ENCODE results near the gene NR6A1.

The NR6A1 gene

DNA sequence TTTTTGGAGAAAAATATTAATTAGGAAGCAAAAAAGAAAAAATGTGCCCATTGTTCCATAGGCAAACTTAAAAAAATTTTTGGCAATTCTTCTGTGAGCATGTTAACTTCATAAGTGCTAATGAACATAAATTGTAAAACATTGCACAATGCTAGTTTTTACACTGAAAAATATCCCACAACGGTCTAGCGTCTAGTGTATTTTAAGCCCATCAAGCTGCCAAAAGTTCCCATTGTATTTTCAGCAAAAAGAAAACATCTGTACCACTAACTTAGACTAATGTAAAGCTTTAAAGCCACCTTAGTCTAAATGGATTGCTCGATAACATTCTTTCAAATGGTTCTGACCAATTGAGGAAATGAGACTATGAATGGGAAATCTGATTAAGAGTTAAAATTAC, 2.8 kb downstream of the NR6A1 start:
- Histone ChIP-seq H3K4ac (ENCODE audit: low read length) (no peak overlapping the region), H2BK120ac (ENCODE audit: low read depth, low read length) (no peak overlapping the region), H2AFZ (ENCODE audit: low read length) (no peak overlapping the region), H3K14ac (ENCODE audit: low read length) (no peak overlapping the region), H4K8ac (ENCODE audit: low read depth, low read length) (no peak overlapping the region), H3K36me3 (replicated peaks in 1 of 2; ENCODE audit: control insufficient read depth in 2 of 2, insufficient read depth in 2 of 2, low read length in 2 of 2) (no peaks in the 10 kb centered on the region), H2BK5ac (ENCODE audit: low read length) (no peak overlapping the region), H3K9me3 (replicated peaks in 1 of 2; ENCODE audit: control insufficient read depth in 2 of 2, insufficient read depth in 1 of 2, low read depth in 1 of 2, low read length in 2 of 2) (no peaks in the 10 kb centered on the region), H3K4me2 (ENCODE audit: insufficient read depth, low read length, poor library complexity, severe bottlenecking) (no peak overlapping the region), H3K27ac (replicated peaks; ENCODE audit: low read length) (no peak overlapping the region), H2BK12ac (ENCODE audit: low read length) (no peak overlapping the region), H3K4me1 (ENCODE audit: control insufficient read depth in 2 of 2, insufficient read depth in 1 of 2, low read depth in 1 of 2, low read length in 2 of 2) (peaks cover 5 to 42% of the 10 kb centered on the region in 2 donors), H3K9ac (ENCODE audit: low read depth, low read length, poor library complexity) (no peak overlapping the region), H3K18ac (ENCODE audit: low read length) (no peak overlapping the region), H3K79me1 (ENCODE audit: low read depth, low read length) (no peaks in the 10 kb centered on the region), H3K23ac (ENCODE audit: low read depth, low read length, poor library complexity) (no peak overlapping the region), H3K27me3 (ENCODE audit: control insufficient read depth in 3 of 3, insufficient read depth in 3 of 3, low read depth in 1 of 3, low read length in 3 of 3) (peaks cover 0 to 6% (median 0%) of the 10 kb centered on the region in 3 experiments), H2BK15ac (ENCODE audit: low read length) (no peak overlapping the region), H4K91ac (ENCODE audit: low read depth, low read length, poor library complexity) (no peak overlapping the region), H2AK5ac (ENCODE audit: low read depth, low read length) (no peak overlapping the region), H3K4me3 (ENCODE audit: low read length in 2 of 2) (no peak overlapping the region)
- no CpG with 5 or more reads among the region's 3 CpGs for WGBS, 2 donors (ENCODE audit: extremely low coverage in 2 of 2, insufficient read length in 2 of 2, insufficient replicate concordance in 1 of 2)
- DNase-seq (ENCODE audit: low spot score) = no peak

DNA sequence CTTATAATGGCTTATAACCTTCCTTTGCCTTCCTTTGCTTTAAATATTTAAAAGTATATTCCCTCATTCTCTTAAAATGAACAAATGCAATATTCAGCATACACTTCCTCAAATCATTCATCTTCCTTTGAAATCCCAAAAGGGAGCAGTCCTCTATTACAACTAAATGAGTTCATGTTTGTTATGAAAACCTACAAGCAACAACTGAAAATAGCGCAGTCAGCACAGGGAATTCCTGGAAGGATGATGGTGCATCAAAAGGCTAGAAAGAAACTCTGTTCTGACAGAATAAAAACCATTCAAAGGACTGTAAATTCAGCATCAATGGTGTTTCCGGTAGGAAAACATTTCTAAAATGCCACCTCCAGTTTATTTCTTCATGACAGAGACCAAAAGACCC, 3.3 kb downstream of the NR6A1 start:
- Histone ChIP-seq H3K36me3 (replicated peaks in 1 of 2; ENCODE audit: control insufficient read depth in 2 of 2, insufficient read depth in 2 of 2, low read length in 2 of 2) (no peaks in the 10 kb centered on the region), H2AK5ac (ENCODE audit: low read depth, low read length) (no peak overlapping the region), H2BK5ac (ENCODE audit: low read length) (no peak overlapping the region), H3K27me3 (ENCODE audit: control insufficient read depth in 3 of 3, insufficient read depth in 3 of 3, low read depth in 1 of 3, low read length in 3 of 3) (peaks cover 0 to 5% (median 0%) of the 10 kb centered on the region in 3 experiments), H3K79me1 (ENCODE audit: low read depth, low read length) (no peaks in the 10 kb centered on the region), H3K18ac (ENCODE audit: low read length) (no peak overlapping the region), H3K4me1 (ENCODE audit: control insufficient read depth in 2 of 2, insufficient read depth in 1 of 2, low read depth in 1 of 2, low read length in 2 of 2) (peaks cover 5 to 42% of the 10 kb centered on the region in 2 donors), H3K27ac (replicated peaks; ENCODE audit: low read length) (no peak overlapping the region), H2AFZ (ENCODE audit: low read length) (no peak overlapping the region), H4K8ac (ENCODE audit: low read depth, low read length) (no peak overlapping the region), H2BK12ac (ENCODE audit: low read length) (no peak overlapping the region), H3K9me3 (replicated peaks in 1 of 2; ENCODE audit: control insufficient read depth in 2 of 2, insufficient read depth in 1 of 2, low read depth in 1 of 2, low read length in 2 of 2) (no peaks in the 10 kb centered on the region), H2BK15ac (ENCODE audit: low read length) (no peak overlapping the region), H3K9ac (ENCODE audit: low read depth, low read length, poor library complexity) (no peak overlapping the region), H3K23ac (ENCODE audit: low read depth, low read length, poor library complexity) (no peak overlapping the region), H3K14ac (ENCODE audit: low read length) (no peak overlapping the region), H3K4me3 (ENCODE audit: low read length in 2 of 2) (no peak overlapping the region), H3K4ac (ENCODE audit: low read length) (no peak overlapping the region), H4K91ac (ENCODE audit: low read depth, low read length, poor library complexity) (no peak overlapping the region), H3K4me2 (ENCODE audit: insufficient read depth, low read length, poor library complexity, severe bottlenecking) (no peak overlapping the region), H2BK120ac (ENCODE audit: low read depth, low read length) (no peak overlapping the region)
- no CpG with 5 or more reads among the region's 2 CpGs for WGBS, 2 donors (ENCODE audit: extremely low coverage in 2 of 2, insufficient read length in 2 of 2, insufficient replicate concordance in 1 of 2)
- DNase-seq (ENCODE audit: low spot score) = no peak

DNA sequence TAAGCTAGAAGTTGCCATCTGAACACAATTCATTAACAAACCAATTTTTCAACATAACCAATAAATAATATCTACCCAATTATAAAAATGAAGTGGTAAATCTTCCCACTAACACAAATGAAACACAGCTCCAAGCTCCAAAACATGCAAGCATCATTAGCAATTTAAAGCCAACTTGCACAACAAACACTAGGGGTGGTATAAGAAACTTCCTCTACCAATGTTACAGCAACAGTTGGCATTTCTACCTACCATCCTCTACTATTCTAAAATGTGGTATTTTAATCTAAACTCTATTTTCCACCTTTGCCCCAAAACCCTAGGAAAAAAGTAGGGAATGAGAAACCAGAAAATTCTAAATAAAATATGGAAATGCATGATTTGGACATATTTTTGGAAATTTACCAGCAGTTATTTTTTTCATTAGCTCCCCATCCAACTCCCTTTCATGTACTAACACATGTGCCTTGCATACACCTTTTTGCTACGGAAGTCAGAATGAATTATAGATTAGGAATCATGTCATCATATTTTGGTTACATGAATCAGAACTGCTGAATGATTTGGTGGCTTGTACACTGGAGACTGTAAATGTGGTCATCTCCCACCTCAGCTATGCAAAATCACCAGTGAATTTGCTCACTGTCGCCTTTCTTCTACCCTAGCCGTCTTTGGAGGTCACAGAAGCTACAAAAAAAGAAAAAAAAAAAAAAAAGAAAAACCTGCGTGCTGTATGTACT, 4.1 kb downstream of the NR6A1 start:
- H3K79me1 ChIP-seq (ENCODE audit: low read depth, low read length) = no peaks in the 10 kb centered on the region
- H2BK15ac ChIP-seq (ENCODE audit: low read length) = no peak overlapping the region
- no peak overlapping the region for H4K91ac ChIP-seq (ENCODE audit: low read depth, low read length, poor library complexity)
- peaks cover 4 to 42% of the 10 kb centered on the region in 2 donors for H3K4me1 ChIP-seq (ENCODE audit: control insufficient read depth in 2 of 2, insufficient read depth in 1 of 2, low read depth in 1 of 2, low read length in 2 of 2)
- H2AFZ ChIP-seq (ENCODE audit: low read length) = no peak overlapping the region
- no peak overlapping the region for H3K9ac ChIP-seq (ENCODE audit: low read depth, low read length, poor library complexity)
- H2AK5ac ChIP-seq (ENCODE audit: low read depth, low read length) = no peak overlapping the region
- H2BK12ac ChIP-seq (ENCODE audit: low read length) = no peak overlapping the region
- no peak overlapping the region for H4K8ac ChIP-seq (ENCODE audit: low read depth, low read length)
- no peak overlapping the region for H3K4me3 ChIP-seq (ENCODE audit: low read length in 2 of 2)
- H3K9me3 ChIP-seq (replicated peaks in 1 of 2; ENCODE audit: control insufficient read depth in 2 of 2, insufficient read depth in 1 of 2, low read depth in 1 of 2, low read length in 2 of 2) = no peaks in the 10 kb centered on the region
- no peak for DNase-seq (ENCODE audit: low spot score)
- no peak overlapping the region for H3K18ac ChIP-seq (ENCODE audit: low read length)
- no peak overlapping the region for H3K27ac ChIP-seq (replicated peaks; ENCODE audit: low read length)
- H3K14ac ChIP-seq (ENCODE audit: low read length) = no peak overlapping the region
- H2BK120ac ChIP-seq (ENCODE audit: low read depth, low read length) = no peak overlapping the region
- no peak overlapping the region for H3K4me2 ChIP-seq (ENCODE audit: insufficient read depth, low read length, poor library complexity, severe bottlenecking)
- no CpG with 5 or more reads among the region's 4 CpGs for WGBS, 2 donors (ENCODE audit: extremely low coverage in 2 of 2, insufficient read length in 2 of 2, insufficient replicate concordance in 1 of 2)
- no peak overlapping the region for H3K4ac ChIP-seq (ENCODE audit: low read length)
- no peaks in the 10 kb centered on the region for H3K36me3 ChIP-seq (replicated peaks in 1 of 2; ENCODE audit: control insufficient read depth in 2 of 2, insufficient read depth in 2 of 2, low read length in 2 of 2)
- no peak overlapping the region for H3K23ac ChIP-seq (ENCODE audit: low read depth, low read length, poor library complexity)
- H3K27me3 ChIP-seq (ENCODE audit: control insufficient read depth in 3 of 3, insufficient read depth in 3 of 3, low read depth in 1 of 3, low read length in 3 of 3) = no peaks in the 10 kb centered on the region
- no peak overlapping the region for H2BK5ac ChIP-seq (ENCODE audit: low read length)

DNA sequence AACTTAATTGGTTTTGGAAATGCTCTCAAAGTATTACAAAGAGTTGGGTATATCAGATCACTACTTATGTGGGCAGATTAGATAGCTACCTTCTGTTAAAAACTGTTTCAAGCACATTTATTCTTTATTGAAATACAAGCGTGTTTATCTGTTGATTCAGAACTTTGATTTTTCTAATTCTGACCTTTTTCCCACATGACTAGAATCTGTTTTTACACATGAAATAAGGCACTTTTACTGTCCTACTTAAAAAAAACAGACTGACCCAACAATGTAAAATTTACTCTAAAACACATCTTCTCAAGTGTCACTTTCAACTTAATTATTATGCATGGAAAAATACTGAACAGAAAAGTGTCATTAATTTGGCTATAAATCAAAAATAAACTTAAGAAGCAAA, 4.8 kb downstream of the NR6A1 start:
- H3K27ac ChIP-seq (replicated peaks; ENCODE audit: low read length) = no peak overlapping the region

More for the DNA sequence above, 4.8 kb downstream of the NR6A1 start:
- Histone ChIP-seq H2BK5ac (ENCODE audit: low read length) (no peak overlapping the region), H4K91ac (ENCODE audit: low read depth, low read length, poor library complexity) (no peak overlapping the region), H2BK12ac (ENCODE audit: low read length) (no peak overlapping the region), H3K79me1 (ENCODE audit: low read depth, low read length) (no peaks in the 10 kb centered on the region), H3K4me1 (ENCODE audit: control insufficient read depth in 2 of 2, insufficient read depth in 1 of 2, low read depth in 1 of 2, low read length in 2 of 2) (peaks cover 5 to 42% of the 10 kb centered on the region in 2 donors), H3K9ac (ENCODE audit: low read depth, low read length, poor library complexity) (no peak overlapping the region), H3K9me3 (replicated peaks in 1 of 2; ENCODE audit: control insufficient read depth in 2 of 2, insufficient read depth in 1 of 2, low read depth in 1 of 2, low read length in 2 of 2) (no peaks in the 10 kb centered on the region), H3K23ac (ENCODE audit: low read depth, low read length, poor library complexity) (no peak overlapping the region), H2BK15ac (ENCODE audit: low read length) (no peak overlapping the region), H3K18ac (ENCODE audit: low read length) (no peak overlapping the region), H3K4me3 (ENCODE audit: low read length in 2 of 2) (no peak overlapping the region), H3K14ac (ENCODE audit: low read length) (no peak overlapping the region), H4K8ac (ENCODE audit: low read depth, low read length) (no peak overlapping the region), H3K4me2 (ENCODE audit: insufficient read depth, low read length, poor library complexity, severe bottlenecking) (no peak overlapping the region), H3K4ac (ENCODE audit: low read length) (no peak overlapping the region), H3K27me3 (ENCODE audit: control insufficient read depth in 3 of 3, insufficient read depth in 3 of 3, low read depth in 1 of 3, low read length in 3 of 3) (no peaks in the 10 kb centered on the region), H2AFZ (ENCODE audit: low read length) (no peak overlapping the region), H2BK120ac (ENCODE audit: low read depth, low read length) (no peak overlapping the region), H3K36me3 (replicated peaks in 1 of 2; ENCODE audit: control insufficient read depth in 2 of 2, insufficient read depth in 2 of 2, low read length in 2 of 2) (no peaks in the 10 kb centered on the region), H2AK5ac (ENCODE audit: low read depth, low read length) (no peak overlapping the region)
- WGBS, 2 donors (ENCODE audit: extremely low coverage in 2 of 2, insufficient read length in 2 of 2, insufficient replicate concordance in 1 of 2) = no CpG with 5 or more reads among the region's 1 CpG
- DNase-seq (ENCODE audit: low spot score) = no peak

Measured in neuronal stem cell (in vitro differentiated cells).